NCI-H774 (cell line): ENCODE results near the gene SPPL2B.

Experiments
- DNase-seq: peaks from one replicate; lab custom pipeline; 2025; lab: John Stamatoyannopoulos, UW

SPPL2B gene

GRCh38 chr19:2321565-2322283 is 6.8 kb upstream of the SPPL2B start:
- DNase-seq, result no peak

GRCh38 chr19:2323707-2324106 is 4.8 kb upstream of the SPPL2B start:
- no peak for DNase-seq

GRCh38 chr19:2324220-2324948 is 4.1 kb upstream of the SPPL2B start:
- DNase-seq, result no peak

- no peak for DNase-seq
Observed at GRCh38 chr19:2325281-2326046, 3.0 kb upstream of the SPPL2B start.

GRCh38 chr19:2326699-2327360 is 1.7 kb upstream of the SPPL2B start:
- DNase-seq, result no peak

- peak; percentile 78 for DNase-seq
Observed at GRCh38 chr19:2327773-2328400, 597 bp upstream of the SPPL2B start.

GRCh38 chr19:2329149-2329478 is 630 bp downstream of the SPPL2B start:
- no peak for DNase-seq

GRCh38 chr19:2329501-2329916 is 1.0 kb downstream of the SPPL2B start:
- DNase-seq, result no peak

- no peak for DNase-seq
Observed at GRCh38 chr19:2330255-2330631, 1.8 kb downstream of the SPPL2B start.

- peak; percentile 17 for DNase-seq
Observed at GRCh38 chr19:2330632-2331284, 2.3 kb downstream of the SPPL2B start.

GRCh38 chr19:2331601-2332246 is 3.2 kb downstream of the SPPL2B start:
- no peak for DNase-seq

GRCh38 chr19:2332341-2333026 is 4.0 kb downstream of the SPPL2B start:
- DNase-seq, result no peak

GRCh38 chr19:2333027-2333806 is 4.7 kb downstream of the SPPL2B start:
- DNase-seq, result peak; percentile 94

- DNase-seq, result no peak
Observed at GRCh38 chr19:2333807-2334211, 5.3 kb downstream of the SPPL2B start.

GRCh38 chr19:2334426-2334825 is 5.9 kb downstream of the SPPL2B start:
- DNase-seq, result no peak

GRCh38 chr19:2334986-2335846 is 6.7 kb downstream of the SPPL2B start:
- DNase-seq, result no peak

- DNase-seq, result no peak
Observed at GRCh38 chr19:2335848-2336247, 7.4 kb downstream of the SPPL2B start.

- DNase-seq, result no peak
Observed at GRCh38 chr19:2336528-2337328, 8.2 kb downstream of the SPPL2B start.
